ENCODE results near the gene UHMK1.

DNA sequence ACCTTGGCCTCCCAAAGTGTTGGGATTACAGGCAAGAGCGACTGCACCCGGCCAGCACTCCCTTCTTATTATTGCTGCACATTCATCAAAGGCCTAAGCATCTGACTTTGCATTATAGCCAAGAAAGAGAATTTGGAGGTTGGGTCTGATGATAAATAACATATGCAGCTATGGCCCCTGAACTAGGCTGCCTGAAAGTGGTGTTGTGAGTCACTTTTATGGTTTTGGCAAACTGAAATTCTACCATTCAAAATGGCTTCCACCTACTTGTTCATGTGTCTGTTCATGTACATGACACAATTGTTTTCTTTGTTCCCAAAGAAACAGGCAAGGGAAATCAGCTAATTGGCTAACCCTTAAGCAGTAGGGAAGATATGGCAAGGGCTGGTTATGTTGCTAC, 38.9 kb downstream of the UHMK1 start:
- TF ChIP-seq, protein P1, sequence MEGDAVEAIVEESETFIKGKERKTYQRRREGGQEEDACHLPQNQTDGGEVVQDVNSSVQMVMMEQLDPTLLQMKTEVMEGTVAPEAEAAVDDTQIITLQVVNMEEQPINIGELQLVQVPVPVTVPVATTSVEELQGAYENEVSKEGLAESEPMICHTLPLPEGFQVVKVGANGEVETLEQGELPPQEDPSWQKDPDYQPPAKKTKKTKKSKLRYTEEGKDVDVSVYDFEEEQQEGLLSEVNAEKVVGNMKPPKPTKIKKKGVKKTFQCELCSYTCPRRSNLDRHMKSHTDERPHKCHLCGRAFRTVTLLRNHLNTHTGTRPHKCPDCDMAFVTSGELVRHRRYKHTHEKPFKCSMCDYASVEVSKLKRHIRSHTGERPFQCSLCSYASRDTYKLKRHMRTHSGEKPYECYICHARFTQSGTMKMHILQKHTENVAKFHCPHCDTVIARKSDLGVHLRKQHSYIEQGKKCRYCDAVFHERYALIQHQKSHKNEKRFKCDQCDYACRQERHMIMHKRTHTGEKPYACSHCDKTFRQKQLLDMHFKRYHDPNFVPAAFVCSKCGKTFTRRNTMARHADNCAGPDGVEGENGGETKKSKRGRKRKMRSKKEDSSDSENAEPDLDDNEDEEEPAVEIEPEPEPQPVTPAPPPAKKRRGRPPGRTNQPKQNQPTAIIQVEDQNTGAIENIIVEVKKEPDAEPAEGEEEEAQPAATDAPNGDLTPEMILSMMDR (IDR thresholded peaks at IDR 0.05 in 2 of 3, conservative IDR thresholded peaks at IDR 0.05 in 1 of 3; ENCODE audit: borderline replicate concordance in 1 of 3, insufficient read depth in 1 of 3, low read depth in 2 of 3, low read length in 2 of 3), result no peak
- TF ChIP-seq CEBPB (IDR thresholded peaks at IDR 0.05; ENCODE audit: low read depth) (no peak), POLR2A (IDR thresholded peaks at IDR 0.05; ENCODE audit: borderline replicate concordance, extremely low read depth, insufficient read depth, insufficient read length) (no peak), EZH2phosphoT487 (IDR thresholded peaks at IDR 0.05; ENCODE audit: borderline replicate concordance) (no peak), FOSL1 (IDR thresholded peaks at IDR 0.05; ENCODE audit: low read depth) (no peak), SIN3A (IDR thresholded peaks at IDR 0.05; ENCODE audit: low read depth) (no peak), ELF1 (IDR thresholded peaks at IDR 0.05; ENCODE audit: borderline replicate concordance, low read depth) (no peak)
- TF ChIP-seq, protein P2, sequence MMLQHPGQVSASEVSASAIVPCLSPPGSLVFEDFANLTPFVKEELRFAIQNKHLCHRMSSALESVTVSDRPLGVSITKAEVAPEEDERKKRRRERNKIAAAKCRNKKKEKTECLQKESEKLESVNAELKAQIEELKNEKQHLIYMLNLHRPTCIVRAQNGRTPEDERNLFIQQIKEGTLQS (IDR thresholded peaks at IDR 0.05), result no peak
- TF ChIP-seq, protein P3, sequence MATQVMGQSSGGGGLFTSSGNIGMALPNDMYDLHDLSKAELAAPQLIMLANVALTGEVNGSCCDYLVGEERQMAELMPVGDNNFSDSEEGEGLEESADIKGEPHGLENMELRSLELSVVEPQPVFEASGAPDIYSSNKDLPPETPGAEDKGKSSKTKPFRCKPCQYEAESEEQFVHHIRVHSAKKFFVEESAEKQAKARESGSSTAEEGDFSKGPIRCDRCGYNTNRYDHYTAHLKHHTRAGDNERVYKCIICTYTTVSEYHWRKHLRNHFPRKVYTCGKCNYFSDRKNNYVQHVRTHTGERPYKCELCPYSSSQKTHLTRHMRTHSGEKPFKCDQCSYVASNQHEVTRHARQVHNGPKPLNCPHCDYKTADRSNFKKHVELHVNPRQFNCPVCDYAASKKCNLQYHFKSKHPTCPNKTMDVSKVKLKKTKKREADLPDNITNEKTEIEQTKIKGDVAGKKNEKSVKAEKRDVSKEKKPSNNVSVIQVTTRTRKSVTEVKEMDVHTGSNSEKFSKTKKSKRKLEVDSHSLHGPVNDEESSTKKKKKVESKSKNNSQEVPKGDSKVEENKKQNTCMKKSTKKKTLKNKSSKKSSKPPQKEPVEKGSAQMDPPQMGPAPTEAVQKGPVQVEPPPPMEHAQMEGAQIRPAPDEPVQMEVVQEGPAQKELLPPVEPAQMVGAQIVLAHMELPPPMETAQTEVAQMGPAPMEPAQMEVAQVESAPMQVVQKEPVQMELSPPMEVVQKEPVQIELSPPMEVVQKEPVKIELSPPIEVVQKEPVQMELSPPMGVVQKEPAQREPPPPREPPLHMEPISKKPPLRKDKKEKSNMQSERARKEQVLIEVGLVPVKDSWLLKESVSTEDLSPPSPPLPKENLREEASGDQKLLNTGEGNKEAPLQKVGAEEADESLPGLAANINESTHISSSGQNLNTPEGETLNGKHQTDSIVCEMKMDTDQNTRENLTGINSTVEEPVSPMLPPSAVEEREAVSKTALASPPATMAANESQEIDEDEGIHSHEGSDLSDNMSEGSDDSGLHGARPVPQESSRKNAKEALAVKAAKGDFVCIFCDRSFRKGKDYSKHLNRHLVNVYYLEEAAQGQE (IDR thresholded peaks at IDR 0.05; ENCODE audit: low read depth), result no peak
- TF ChIP-seq, protein P4, sequence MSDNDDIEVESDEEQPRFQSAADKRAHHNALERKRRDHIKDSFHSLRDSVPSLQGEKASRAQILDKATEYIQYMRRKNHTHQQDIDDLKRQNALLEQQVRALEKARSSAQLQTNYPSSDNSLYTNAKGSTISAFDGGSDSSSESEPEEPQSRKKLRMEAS (IDR thresholded peaks at IDR 0.05), result no peak

Measured in HCT116 (cell line).